NCI-H2107 treated with DMSO at 0.1 percent for 48 hours (cell line): Measurements from ENCODE around the gene ZBED1.
"Not testable (repeated sequence)": the region's sequence is repeated elsewhere in the genome, so short reads cannot be mapped to it uniquely, and the experiment has no call there.

ENCODE experiments used
- DNase-seq: peaks from one replicate; lab custom pipeline; 2025; ENCODE audit not compliant: unreplicated experiment; lab: John Stamatoyannopoulos, UW

The ZBED1 gene

DNA sequence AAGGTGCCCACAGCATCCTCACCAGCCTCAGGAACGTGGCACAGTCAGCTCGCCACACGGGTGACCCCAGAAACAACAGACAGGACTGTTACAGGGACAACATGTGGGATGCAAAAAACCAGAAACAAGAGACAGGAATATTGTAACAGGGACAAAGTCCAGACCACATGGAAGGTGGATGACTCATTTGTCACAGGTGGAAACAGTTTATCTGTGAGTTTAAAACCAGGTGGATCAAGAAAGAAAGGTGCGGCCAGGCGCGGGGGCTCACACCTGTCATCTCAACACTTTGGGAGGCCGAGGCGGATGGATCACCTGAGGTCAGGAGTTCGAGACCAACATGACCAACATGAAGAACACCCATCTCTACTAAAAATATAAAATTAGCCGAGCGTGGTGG is 23.5 kb downstream of the ZBED1 start:
- not testable (repeated sequence) for DNase-seq

DNA sequence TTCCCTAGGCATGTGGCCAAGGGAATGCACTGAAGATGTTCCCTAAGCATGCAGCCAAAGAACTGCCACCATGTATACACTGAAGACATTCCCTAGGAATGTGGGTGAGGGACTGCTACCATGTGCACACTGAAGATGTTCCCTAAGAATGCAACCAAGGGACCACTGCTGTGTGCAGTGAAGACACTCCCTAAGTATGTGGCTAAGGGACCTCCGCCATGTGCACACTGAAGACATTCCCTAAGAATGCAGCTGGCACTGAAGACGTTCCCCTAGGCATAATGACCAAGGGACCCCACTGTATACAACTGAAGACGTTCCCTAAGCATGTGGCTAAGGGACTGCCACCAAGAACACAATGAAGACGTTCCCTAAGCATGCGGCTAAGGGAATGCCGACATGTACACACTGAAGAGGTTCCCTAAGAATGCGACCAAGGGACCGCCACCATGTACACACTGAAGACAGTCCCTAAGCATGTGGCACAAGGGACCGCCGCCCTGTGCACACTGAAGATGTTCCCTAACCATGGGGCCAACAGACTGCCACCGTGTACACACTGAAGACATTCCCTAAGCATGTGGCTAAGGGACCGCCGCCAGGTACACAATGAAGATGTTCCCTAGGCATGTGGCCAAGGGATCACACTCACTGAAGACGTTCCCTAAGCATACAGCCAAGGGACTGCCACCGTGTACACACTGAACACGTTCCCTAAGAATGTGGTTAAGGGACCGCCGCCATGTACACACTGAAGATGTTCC is 25.6 kb downstream of the ZBED1 start:
- DNase-seq, result no peak

DNA sequence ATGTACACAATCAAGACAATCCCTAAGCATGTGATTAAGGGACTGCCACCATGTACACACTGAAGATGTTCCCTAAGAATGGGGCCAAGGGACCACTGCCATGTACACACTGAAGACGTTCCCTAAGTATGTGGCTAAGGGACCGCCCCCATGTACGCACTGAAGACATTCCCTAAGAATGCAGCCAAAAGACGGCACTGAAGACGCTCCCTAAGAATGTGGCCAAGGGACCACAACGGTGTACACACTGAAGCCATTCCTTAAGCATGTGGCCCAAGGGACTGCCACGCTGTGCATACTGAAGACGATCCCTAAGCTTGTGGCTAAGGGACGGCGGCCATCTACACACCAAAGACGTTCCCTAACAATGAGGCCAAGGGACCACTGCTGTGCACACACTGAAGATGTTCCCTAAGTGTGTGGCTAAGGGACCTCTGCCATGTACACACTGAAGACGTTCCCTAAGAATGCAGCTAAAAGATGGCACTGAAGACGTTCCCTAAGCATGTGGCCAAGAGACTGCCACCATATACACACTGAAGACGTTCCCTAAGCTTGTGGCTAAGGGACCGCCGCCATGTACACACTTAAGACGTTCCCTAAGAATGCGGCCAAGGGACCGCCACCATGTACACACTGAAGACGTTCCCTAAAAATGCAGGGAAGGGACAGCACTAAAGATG is 26.4 kb downstream of the ZBED1 start:
- DNase-seq, result no peak

DNA sequence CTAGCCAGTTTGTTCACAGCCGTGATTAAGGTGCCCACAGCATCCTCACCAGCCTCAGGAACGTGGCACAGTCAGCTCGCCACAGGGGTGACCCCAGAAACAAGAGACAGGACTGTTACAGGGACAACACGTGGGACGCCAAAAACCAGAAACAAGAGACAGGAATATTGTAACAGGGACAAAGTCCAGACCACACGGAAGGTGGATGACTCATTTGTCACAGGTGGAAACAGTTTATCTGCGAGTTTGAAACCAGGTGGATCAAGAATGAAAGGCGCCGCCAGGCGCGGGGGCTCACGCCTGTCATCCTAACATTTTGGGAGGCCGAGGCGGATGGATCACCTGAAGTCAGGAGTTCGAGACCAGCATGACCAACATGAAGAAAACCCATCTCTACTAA is 27.7 kb downstream of the ZBED1 start:
- DNase-seq, result not testable (repeated sequence)

DNA sequence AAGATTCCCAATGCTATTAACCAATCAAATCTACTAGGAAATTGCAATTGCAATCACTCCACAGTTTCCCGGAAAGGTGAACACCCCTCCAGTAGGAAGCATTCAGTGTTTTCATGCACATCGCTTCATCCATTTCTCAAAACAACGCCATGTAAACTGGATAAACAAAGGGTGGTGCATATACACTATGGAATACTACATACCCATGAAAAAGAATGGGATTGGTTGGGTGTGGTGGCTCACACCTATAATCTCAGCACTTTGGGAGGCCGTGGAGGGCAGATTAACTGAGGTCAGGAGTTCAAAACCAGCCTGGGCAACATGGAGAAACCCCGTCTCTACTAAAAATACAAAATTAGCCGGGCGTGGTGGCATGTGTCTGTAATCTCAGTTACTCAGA is 29.1 kb downstream of the ZBED1 start:
- DNase-seq, result no peak

DNA sequence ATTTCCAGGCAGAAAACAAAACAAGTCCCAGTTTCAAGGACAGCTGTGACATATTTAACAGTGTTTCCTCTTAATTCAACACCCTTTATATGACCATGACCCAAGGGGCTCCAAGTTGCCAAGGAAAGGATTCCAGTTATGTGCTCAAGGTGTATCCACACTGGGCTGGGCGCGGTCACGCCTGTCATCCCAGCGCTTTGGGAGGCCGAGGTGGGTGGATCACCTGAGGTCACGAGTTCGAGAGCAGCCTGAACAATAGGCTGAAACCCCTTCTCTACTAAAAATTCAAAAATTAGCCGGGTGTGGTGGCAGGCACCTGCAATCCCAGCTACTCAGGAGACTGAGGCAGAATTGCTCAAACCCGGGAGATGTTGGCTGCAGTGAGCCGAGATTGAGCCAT is 29.6 kb downstream of the ZBED1 start:
- not testable (repeated sequence) for DNase-seq

DNA sequence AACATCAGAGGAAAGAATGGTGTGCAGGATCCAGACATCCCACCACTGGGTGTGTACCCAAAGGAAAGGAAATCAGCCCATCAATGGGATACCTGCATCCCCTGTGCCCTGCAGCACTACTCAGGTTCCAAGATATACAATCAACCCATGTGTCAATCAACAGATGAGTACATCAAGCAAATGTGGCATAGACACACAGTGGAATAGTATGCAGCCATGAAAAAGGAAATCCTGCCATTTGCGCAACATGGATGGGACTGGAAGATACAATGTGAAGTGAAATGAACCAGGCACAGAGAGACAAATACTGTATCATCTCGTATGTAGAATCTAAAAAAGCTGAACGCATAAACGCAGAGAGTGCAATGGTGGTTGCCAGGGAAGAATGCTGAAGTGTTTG is 30.9 kb downstream of the ZBED1 start:
- not testable (repeated sequence) for DNase-seq

DNA sequence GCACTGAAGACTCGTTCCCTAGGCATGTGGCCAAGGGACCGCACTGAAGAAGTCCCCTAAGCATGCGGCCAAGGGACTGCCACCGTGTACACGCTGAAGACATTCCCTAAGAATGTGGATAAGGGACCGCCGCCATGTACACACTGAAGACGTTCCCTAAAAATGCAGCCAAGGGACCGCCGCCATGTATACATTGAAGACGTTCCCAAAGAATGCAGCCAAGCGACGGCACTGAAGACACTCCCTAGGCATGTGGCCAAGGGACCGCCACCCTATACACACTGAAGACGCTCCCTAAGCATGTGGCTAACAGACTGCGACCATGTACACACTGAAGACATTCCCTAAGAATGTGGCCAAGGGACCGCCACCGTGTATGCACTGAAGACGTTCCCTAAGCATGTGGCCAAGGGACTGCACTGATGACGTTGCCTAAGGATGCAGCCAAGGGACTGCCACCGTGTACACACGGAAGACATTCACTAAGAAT is 31.5 kb downstream of the ZBED1 start:
- no peak for DNase-seq

DNA sequence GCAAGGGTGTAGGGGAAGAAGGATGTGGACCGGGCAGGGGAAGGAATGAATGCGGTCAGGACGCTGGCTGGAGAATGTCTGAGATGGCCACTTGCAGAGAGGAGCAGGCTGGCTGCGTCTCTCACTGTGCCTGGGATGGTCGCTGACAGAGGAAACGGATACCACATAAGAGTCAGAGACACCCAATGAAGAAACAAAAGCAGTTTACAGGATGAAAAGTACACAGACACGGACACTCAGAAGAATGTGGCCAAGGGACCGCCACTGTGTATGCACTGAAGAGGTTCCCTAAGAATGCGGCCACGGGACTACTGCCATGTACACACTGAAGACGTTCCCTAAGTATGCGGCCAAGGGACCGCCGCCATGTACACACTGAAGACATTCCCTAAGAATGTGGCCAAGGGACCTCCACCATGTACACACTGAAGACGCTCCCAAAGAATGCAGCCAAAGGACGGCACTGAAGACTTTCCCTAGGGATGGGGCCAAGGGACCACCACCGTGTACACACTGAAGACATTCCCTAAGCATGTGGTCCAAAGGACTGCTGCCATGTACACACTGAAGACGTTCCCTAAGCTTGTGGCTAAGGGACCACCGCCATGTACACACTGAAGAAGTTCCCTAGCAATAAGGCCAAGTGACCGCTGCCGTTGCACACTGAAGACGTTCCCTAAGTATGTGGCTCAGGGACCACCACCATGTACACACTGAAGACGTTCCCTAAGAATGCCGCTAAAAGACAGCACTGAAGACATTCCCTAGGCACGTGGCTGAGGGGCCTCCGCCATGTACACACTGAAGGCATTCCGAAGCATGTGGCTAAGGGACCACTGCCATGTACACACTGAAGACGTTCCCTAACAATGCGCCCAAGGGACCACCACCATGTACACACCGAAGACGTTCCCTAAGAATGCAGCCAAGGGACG is 32.2 kb downstream of the ZBED1 start:
- no peak for DNase-seq

DNA sequence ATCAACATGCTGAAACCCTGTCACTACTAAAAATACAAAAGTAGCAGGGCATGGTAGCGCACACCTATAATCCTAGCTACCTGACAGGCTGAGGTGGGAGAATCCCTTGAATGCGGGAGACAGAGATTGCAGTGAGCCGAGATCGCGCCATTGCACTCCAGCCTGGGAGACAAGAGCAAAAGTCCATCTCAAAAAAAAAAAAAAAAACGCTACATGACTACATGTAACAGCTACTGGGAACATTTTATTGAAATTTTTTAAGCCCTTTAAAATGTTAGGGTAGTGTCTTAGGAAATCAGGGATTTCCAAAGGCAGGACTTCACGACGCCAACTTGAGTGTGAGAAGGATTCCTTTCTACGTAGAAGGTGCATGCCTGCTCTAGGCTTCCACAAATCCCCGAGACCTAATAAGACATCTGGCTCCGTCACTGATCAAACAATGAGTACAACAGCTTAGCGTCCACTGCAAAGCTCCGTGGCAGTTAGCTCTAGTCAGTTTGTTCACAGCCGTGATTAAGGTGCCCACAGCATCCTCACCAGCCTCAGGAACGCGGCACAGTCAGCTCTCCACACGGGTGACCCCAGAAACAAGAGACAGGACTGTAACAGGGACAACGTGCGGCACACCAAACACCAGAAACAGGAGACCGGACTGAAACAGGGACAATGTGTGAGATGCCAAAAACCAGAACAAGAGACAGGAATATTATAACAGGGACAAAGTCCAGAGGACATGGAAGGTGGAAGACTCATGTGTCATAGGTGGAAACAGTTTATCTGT is 33.7 kb downstream of the ZBED1 start:
- no peak for DNase-seq

DNA sequence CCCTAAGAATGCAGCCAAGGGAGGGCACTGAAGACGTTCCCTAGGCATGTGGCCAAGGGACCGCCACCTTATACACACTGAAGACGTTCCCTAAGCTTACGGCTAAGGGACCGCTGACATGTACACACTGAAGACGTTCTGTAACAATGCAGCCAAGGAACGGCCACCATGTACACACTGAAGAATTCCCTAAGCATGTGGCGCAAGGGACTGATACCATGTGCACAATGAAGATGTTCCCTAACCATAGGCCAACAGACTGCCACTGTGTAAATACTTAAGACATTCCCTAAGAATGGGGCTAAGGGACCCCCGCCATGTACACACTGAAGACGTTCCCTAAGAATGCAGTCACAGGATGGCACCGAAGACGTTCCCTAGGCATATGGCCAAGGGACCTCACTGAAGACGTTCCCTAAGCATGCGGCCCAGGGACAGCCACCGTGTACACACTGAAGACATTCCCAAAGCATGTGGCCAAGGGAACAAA is 36.1 kb downstream of the ZBED1 start:
- DNase-seq, result no peak

DNA sequence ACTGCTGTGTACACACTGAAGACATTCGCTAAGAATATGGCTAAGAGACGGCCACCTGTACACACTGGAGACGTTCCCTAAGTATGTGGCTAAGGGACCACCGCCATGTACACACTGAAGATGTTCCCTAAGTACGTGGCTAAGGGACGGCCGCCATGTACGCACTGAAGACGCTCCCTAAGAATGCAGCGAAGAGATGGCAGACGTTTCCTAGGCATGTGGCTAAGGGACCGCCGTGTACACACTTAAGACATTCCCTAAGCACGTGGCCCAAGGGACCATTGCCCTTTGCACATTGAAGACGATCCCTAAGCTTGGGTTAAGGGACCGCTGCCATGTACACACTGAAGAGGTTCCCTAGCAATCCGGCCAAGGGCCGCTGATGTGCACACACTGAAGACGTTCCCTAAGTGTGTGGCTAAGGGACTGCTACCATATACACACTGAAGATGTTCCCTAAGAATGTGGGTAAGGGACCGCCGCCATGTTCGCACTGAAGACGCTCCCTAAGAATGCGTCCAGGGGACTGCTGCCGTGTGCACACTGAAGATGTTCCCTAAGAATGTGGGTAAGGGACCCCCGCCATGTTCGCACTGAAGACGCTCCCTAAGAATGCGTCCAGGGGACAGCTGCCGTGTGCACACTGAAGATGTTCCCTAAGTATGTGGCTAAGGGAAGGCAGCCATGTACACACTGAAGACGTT is 36.7 kb downstream of the ZBED1 start:
- DNase-seq, result no peak

DNA sequence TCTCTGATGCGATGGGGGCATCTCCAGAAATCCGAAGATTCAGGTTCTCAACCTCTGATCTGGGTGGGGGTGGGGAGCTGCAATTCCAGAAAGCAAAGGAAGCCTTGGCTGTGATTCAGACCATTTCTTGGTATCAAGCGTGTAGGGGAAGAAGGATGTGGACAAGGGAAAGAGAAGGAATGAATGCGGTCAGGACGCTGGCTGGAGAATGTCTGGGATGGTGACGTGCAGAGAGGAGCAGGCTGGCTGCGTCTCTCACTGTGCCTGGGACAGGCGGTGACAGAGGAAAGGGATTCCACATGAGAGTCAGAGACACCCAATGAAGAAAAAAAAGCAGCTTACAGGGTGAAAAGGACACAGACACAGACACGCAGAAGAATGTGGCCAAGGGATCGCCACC is 37.3 kb downstream of the ZBED1 start:
- not testable (repeated sequence) for DNase-seq

DNA sequence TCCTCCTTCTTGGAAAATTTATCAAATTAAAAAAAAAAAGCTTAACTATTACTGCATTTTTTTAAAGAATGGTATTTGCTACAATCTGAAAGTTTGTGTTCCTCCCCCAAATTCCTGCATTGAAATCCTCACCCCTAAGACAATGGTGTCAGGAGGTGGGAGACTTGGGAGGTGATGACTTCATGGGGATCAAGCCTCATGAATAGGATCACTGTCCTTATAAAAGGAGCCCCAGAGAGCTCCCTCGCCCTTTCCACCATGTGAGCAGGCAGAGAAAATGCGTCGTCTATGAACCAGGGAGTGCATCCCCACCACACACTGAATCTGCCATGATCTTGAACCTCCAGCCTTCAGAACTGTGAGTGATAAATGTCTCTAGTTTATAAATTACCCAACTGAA is 38.0 kb downstream of the ZBED1 start:
- DNase-seq, result no peak

DNA sequence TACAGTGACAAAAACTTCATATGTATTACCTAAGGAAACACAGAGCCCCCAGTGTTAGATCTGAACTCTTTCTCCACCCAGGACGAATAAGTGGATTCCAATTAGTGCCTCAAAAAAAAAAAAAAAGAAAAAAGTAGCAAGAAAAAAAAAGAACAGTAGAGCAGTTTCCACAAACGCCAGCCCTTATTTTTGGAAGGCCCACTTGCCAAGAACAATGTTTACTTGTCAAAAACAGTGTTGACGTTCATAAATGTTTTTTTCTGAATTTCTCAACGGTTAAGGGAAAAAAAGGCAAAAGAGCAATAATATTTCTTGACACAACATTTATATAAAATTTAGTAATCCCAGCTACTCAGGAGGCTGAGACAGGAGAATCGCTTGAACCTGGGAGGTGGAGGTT is 38.7 kb downstream of the ZBED1 start:
- DNase-seq, result no peak

DNA sequence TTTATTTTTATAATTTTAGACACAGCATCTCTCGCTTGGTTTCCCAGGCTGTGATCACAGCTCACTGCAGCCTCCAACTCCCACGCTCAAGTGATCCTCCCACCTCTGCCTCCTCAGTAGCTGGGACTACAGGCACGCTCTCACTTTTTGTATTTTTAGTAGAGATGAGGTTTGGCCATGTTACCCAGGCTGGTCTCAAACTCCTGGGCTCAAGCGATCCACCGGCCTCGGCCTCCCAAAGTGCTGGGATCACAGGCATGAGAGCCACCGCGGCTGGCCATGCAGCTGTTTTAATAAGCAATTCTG is 39.1 kb downstream of the ZBED1 start:
- DNase-seq, result no peak

DNA sequence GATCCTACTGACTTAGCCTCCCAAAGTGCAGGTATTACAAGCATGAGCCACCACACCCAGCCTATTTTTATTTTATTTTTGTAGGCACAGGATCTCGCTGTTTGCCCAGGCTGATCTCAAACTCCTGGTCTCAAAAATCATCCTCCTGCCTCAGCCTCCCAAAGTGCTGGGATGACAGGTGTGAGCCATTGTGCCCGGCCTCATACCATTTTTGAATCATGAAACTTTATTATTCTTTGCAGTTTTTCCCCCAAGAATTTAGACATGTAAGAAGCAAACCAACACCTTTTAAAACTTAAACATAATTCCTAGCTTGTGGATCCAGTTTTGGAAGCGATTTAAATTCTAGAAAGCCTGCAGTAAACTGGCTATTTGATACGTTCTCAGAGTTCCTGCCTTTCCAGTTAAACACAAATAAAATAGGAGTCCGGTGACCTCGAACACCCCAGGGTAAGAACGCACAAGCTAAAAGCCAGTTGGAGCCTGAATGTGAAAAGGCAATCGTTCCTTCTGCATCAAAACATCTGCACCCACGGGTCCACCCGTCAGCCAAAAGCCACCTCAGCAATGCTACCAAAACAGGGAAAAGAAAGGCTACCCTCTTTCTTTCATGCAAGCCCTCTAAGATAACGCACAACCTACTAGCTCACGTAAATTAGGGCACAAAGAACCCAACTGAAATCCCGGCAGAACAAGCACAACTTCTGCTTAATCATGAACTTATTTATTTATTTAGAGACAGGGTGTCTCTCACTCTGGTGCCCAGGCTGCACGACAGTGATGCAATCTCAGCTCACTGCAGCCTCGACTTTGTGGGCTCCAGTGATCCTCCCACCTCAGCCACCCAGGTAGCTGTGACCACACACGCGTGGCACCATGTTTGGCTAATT is 39.7 kb downstream of the ZBED1 start:
- DNase-seq, result not testable (repeated sequence)

DNA sequence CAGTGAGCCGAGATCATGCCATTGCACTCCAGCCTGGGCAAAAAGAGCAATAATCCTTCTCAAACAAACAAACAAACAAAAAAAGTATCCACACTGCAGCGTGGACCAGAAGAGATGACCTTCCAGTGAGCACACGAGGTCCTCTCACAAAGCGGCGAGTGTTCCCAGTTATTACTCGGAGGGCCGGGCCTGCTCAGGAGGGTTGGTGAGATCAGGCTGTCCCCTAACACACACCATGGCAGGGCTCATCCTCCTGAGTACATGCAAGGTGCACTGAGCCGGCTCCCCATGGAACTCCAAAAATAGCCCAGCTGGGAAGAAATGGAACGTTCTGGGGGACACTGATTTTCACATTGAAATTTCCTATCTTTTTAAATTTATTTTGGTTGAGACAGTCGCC is 40.7 kb downstream of the ZBED1 start:
- DNase-seq, result not testable (repeated sequence)

DNA sequence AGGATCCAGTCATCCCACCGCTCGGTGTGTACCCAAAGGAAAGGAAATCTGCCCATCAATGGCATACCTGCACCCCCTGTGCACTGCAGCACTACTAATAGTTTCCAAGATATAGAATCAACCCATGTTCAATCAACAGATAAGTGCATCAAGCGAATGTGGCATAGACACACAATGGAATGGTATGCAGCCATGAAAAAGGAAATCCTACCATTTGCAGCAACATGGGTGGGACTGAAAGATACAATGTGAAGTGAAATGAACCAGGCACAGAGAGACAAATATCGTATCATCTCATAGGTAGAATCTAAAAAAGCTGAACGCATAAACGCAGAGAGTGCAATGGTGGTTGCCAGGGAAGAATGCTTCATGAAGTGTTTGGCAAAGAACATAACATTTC is 42.5 kb downstream of the ZBED1 start:
- no peak for DNase-seq
